ENCODE results near the gene TMEFF2.
"Not testable (repeated sequence)": the region's sequence is repeated elsewhere in the genome, so short reads cannot be mapped to it uniquely, and the experiment has no call there.

TMEFF2 gene

DNA sequence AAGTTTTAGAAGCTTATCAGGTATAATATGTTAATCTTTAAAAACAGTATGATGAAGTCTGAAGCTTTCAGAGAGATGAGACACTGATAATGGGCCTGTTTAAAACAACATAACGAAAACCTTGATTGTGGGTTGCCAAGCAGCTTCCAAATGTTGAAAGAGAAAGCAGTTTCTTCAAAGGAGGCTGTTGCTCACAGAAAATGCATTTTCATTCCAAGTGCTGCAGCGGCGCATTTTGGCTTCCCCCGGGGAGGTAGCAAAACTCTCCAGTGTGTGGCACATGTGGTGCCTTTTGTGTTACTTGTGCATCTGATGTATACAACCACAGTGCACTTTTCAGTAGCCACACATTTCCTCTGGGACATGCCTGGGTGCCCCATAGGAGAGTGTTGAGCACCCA lies 66.1 kb downstream of the TMEFF2 start:
- DNase-seq (ENCODE audit: low read depth in 3 of 3) = no peak

DNA sequence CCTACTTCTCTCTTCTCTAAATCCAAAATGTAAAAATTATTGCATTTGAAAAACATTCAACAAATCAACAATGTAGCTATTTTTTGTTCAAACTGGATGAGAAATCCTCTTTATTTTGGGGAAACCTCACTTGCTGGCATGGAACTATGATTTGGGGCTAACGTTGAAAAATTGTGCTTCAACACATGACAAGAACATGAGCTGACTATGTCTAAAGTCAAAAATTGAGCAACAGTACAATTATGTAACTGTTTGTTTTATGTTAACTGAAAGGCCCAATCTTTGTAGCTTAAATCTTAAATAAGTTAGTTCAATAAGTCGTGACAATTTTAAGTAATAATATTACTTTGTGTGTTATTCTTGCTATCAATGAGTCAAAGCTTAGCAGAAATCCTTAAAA lies 67.3 kb downstream of the TMEFF2 start:
- DNase-seq (ENCODE audit: low read depth in 3 of 3) = no peak

DNA sequence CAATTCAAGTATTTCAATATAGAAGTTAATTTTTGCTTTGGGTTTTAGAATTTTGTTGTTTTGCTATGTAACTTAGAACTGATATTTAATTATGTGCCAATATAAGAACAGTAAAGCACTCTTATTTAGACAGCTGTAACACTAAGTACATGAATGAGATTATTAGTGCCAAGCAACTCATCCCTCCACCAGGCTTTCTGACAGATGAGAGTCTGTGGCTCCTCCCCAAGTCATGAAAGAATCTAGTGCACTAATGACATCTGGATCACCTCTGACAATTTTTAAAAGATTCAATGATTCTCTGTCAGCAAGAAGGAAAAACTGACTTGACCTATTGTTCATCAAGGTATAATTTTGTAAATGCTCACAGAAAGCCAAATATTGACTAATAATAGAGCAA lies 67.8 kb downstream of the TMEFF2 start:
- no peak for DNase-seq (ENCODE audit: low read depth in 3 of 3)

DNA sequence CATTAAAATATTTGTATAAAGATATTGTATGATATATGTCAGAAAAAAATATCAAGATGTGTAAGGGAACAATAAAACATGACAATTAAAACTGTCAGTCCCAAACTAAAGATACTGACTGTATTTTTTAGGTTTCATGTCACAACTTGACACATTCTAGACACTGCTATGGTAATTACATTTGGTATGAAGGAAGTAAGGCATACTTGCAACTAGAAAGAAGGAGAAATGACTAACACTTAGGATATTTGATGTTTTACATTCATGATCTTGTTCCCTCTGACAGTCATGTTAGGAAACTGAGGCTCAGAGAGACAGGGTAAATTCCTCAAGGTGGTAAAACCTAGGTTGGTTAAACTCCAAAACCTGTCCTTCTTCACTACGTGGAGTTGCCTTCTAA lies 68.3 kb downstream of the TMEFF2 start:
- no peak for DNase-seq (ENCODE audit: low read depth in 3 of 3)

DNA sequence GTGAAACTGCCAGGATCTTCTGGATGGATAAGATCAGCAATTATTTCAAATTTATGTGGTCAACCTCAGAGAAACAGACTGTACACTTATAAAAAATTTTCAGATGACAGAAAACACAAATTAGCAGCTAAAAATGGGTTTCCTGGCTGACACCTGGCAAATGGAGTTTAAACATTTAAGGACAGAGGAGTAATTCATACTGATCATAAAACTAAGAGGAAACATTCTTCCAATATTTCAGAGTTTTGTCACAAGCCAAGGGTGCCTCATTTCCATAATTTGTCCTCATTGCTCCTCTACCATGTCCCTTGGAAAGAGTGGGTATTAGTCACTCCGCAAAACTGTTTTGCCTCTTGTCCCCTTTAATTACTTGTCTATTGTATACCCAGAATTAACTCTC lies 70.2 kb downstream of the TMEFF2 start:
- no peak for DNase-seq (ENCODE audit: low read depth in 3 of 3)

DNA sequence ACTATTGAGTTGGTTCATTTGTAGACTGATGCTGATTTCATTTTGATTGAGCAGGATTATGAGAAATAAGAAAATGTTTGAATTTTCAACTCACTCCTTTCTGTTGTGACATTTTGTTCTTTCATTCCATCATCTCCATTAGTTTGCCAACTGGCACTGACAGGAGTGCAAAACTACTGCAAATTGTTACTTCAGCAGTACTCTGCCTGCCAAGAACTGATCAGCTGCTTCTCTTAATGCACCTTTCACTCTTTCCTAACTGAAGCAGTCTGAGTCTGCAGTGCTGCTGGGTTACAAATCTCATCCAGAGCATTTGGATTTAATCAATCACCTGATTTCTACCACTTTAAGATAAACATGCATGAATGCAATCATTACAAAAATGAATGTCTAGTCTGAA lies 70.9 kb downstream of the TMEFF2 start:
- DNase-seq (ENCODE audit: low read depth in 3 of 3) = no peak

DNA sequence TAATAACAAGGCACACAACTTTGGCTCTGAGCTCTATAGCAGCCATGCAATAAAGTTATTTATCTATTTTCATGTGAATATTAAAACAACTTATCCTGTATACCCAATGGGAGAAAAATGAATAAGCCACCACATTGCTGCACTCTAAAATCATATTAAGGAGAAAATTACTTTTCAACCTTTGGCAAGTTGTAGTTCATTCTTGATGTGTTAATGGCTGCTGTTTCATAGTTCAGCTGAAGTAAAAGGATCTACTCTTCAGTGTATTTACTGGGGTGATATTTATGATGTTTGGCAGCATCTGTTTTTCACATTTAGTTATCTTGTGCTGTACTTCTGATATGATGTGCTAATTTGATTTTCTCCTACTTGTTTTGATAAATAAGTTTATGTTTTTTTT lies 71.8 kb downstream of the TMEFF2 start:
- no peak for DNase-seq (ENCODE audit: low read depth in 3 of 3)

DNA sequence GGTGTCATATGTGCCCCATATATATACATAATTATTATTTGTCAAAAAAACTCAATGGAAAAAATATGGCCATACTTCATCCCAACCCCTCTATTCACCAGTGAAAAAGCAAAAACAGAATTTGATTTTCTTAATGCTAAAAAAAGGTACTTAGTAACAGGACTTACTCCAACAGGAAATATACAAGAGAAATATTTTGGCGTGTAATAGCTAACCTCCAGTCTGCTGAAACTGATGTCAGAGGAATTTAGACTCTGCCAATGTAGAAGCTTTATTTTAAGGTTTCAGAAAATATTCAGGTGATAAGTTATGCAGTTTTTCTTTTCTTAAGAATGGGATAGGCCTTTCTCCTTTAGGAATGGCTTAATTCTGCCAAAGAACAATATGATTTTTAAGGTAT lies 72.6 kb downstream of the TMEFF2 start:
- DNase-seq (ENCODE audit: low read depth in 3 of 3) = no peak

DNA sequence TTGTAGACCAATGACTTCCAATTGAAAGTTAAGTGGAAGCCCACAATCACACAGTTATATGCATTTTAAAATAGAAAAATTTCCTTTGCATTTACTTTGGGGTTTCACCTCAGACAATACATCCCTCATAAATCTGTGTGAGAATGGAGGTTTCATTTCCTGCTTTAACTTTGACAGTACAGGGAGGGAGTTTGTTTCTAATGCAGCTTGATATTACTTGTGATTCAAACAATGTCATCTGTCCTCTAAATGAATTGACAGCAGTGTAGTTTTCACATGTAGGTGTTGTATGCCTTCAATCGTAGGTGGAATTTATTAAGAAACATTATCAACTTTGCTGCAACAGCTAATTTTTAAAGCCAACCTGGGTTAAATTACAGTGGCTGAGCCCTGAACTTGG lies 75.2 kb downstream of the TMEFF2 start:
- DNase-seq (ENCODE audit: low read depth in 3 of 3) = no peak

DNA sequence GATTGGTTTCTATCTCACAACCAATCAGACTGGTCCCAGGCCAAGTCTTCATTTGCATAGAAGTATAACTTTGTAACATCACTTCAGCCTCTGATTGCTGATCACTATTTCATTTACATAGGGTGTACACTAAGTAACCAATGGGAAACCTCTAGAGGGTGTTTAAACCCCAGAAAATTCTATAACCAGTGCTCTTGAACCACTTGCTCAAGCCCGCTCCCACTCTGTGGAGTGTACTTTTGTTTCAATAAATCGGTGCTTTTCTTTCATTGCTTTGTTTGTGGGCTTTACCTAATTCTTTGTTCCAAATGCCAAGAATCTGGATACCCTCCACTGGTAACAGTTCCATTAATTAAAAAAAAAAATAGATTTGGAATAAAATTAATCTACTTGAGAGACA lies 77.0 kb downstream of the TMEFF2 start:
- DNase-seq (ENCODE audit: low read depth in 3 of 3) = no peak

DNA sequence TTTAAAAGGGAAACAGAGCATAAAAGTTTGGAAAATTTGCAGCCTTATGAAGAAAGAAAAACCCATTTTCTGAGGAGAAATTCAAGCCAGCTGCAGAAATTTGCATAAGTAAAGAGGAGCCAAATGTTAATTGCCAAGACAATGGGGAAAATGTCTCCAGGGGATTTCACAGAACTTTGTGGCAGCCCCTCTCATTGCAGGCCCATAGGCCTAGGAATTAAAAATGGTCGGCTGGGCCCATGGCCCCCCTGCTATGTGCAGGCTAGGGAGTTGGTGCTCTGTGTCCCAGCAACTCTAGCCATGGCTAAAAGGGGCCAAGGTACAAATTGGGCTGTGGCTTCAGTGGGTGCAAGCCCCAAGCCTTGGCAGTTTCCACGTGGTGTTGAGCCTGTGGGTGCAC lies 83.2 kb downstream of the TMEFF2 start:
- DNase-seq (ENCODE audit: low read depth in 3 of 3) = not testable (repeated sequence)

DNA sequence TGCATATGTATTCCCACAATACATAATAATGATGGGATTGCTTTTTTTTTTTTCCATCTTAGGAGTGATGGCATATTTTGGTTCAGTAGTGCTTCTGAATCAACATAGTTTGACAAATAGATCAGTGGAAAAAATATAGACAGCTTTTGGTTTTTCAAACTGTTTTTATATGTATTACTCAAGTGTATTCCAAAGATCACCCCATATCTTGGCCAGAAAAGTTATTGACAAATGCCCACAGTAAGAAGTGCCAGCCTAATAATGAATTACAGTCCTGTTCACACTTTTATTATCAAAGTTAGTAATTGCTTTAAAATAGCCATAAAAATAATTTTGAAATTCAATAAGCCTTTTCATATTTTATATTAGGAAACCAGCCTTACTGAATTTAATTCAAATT lies 95.0 kb downstream of the TMEFF2 start:
- DNase-seq (ENCODE audit: low read depth in 3 of 3) = no peak

DNA sequence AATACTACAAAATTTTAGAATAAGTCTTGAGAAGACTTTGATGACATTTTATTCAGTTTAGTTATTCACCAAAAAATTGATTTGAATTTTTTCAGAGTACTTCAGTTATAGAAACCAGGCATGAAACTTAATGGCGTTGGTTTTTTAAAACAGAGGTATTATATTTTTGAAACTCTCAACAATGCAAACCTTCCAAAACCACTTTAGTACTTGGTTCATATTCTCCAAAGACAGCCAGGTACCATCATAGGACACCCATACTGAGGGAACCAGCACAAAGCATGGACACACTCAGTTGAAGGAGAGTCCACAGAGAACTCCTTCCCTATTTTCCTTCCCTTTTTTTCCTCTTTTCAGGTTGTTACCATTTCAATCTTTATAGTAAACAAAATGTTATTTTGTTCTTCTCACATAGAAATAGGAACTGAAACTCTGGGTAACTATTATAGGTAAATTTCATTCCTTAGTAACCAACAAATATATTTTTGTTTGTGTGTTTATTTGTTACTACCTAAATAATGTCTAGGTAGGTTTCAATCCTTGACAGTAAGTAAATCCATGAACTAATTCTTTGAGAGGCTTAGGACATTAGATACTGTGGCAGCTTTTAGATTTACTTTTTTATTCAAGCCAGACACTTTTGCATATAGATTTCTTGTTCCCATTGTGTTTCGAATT lies 95.8 kb downstream of the TMEFF2 start:
- DNase-seq (ENCODE audit: low read depth in 3 of 3) = no peak

DNA sequence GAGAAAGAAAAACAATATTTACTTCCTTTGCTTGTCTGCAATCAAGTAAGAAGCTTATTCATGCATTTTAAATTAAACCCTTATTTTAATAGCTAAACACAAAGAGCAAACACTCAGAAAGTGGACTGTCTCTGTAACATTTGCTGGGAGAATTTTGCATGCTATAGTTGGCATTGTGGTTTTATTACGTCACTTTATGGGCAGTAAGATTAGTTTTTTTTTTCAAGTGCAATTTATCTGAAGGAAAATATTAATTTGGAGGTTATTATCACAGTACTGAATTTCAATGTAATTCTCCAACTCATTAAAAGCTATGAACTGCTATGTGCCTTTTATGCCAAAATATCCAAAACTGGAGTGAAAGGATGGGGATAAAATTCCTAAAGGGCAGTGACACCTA lies 103.3 kb downstream of the TMEFF2 start:
- no peak for DNase-seq (ENCODE audit: low read depth in 3 of 3)

DNA sequence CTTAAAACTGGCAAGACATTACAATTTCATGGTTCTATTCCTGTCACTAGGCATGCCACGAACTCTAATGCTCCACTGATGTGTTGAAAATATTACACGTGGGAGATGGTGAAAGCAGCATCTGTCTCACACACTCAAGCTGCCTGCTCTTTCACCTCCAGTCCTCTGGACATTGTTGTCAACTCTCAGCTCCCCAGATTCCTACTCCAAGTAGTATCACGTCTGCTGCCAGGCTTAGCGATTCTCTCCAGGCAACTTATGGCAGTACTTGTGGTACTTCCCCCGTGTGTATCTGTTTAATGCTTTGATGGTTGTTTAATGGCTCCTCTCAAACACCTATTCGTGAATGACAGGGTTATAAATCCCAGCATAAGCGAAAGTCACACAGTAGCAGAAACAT lies 103.8 kb downstream of the TMEFF2 start:
- DNase-seq (ENCODE audit: low read depth in 3 of 3) = no peak

DNA sequence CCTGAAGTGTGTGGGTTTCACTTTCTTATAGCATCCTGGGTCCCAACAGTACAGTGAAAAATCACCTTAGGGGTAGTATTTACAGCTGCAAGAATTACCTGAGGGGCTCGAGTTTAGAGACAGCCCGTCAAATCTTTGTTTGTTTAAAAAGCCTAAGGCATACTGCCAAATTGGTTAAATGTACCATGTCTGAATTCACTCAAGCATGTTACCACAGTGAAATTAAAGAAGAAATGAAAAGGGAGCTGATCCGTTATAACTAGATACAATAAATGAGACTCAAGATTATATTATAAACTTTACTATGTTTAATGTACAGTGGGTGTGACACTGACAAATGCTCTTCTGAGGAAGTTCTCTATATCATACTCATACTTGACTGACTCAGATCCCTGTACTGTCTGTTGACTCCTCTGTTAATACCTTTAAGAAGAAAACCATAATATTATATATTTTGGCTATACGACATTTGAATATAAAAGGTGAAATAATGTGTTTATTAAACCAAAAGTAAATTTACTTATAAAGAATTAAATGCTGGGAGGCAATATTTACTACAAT lies 107.3 kb downstream of the TMEFF2 start:
- DNase-seq (ENCODE audit: low read depth in 3 of 3) = no peak

DNA sequence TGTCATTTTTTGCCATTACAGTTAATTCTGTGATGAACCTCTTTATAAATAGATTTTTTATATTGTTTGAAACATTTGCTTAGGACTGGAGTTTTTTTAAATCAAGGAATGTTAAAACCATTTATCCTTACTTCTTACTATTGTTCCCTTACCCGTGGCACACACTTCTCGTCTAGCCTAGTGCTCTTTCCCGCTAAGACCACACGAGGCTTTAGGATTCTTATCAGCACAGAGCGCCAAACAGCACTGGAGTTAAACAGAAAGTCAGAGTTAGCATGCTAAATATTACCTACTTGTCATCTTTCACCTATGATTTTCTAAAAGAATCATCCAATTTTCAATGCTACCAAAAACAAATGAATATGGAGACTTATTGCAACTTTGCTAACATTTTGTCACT lies 112.6 kb downstream of the TMEFF2 start:
- no peak for DNase-seq (ENCODE audit: low read depth in 3 of 3)

DNA sequence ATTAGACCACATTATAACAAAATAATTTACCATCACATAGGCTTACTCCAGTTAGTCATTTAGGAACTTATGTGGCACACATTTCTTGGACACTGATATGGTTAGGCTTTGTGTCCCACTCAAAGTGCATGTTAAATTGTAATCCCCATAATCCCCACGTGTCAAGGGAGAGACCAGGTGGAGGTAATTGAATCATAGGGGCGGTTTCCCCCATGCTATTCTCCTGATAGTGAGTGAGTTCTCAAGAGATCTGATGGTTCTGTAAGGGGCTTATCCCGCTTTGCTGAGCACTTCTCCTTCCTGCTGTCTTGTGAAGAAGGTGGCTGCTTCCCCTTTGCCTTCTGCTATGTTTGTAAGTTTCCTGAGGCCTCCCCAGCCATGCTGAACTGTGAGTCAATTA lies 114.6 kb downstream of the TMEFF2 start:
- not testable (repeated sequence) for DNase-seq (ENCODE audit: low read depth in 3 of 3)

DNA sequence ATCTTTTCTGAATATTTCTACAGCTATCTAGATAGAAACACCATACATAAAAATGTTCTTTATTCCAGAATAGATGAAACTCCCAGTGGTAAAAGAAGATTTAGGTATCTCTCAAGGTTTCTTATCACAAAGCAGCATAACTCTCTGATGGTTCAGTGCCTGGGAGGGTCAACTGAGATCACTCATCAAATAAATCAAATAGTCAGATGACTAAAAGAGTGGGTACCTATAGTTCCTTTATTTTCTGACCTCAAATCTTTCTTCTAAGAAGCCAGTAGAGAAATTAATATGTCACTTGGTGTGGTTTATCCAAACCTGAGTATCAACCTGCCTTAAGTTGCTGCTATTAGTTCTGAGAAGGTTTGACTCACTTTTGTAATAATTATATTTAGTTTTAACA lies 120.9 kb downstream of the TMEFF2 start:
- no peak for DNase-seq (ENCODE audit: low read depth in 3 of 3)

DNA sequence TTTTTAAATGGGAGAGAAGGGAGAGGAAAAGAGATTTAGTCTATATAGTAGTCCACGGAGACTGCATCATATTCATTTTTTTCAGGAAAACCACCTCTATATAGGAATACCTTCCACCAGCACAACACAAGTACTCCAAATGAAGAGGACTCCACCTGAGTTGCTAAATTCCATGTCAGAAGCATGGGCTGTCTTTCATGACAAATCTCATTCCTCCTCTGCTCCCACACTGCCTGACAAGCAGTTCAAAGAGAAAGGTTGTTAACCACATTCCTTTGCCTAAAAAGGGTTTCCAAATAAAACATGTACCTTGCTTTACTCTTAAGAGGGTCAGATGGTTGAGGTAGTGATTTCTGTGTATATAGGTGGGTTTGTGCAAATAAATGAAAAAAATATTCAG lies 122.0 kb downstream of the TMEFF2 start:
- DNase-seq (ENCODE audit: low read depth in 3 of 3) = no peak

DNA sequence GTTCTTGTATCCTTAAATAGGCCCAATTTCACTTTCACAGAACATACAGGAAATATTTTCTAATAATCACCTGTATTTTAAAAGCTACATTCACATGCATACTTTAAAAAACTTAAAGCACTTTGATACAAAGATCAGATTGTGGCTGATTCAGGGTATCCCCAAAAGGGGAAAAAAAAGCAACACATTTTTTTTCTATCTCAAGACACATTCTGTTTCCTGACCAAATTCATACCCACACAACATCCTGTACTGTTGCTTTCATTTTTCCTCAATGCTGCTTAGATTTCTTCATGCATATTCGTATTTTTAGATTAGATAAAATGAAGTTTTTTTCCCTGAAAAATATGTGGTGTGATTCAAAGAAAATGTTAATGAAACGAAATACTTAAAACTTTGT lies 122.5 kb downstream of the TMEFF2 start:
- DNase-seq (ENCODE audit: low read depth in 3 of 3) = no peak

DNA sequence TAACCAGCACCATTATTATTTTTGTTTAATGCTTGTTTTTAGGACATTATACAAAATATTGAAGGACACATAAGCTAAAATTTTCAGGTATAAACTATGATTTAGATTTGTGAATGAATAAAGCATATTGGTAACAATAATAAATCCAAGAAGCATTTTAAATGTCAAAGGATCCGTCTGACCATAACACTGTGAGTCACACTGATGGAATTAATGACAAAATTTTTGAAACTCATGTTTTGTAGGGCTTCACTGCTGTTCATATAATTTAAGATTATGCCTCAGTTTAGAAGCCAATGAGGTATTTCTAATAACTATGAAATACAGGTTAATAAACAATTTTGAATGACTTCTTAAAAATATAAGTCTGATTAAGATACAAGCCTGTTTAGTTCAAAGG lies 124.6 kb downstream of the TMEFF2 start:
- no peak for DNase-seq (ENCODE audit: low read depth in 3 of 3)

DNA sequence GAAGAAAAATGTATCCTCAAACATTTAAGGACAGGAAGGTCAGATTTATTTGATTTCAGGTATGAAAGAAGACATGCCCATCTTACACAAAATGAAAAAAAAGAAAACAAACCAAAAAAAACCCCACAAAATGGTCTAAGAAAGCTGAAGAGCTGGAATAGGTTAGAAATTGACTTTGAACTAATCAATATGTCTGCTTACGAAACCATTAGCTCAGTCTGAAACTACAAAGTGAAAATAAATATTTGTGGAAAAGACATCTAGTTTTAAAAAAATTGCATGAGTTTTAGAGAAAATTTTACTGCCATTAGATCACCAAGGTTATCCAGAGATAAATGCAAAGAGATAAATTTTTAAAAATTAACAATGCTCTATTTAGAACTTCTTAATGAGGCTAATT lies 125.3 kb downstream of the TMEFF2 start:
- no peak for DNase-seq (ENCODE audit: low read depth in 3 of 3)

DNA sequence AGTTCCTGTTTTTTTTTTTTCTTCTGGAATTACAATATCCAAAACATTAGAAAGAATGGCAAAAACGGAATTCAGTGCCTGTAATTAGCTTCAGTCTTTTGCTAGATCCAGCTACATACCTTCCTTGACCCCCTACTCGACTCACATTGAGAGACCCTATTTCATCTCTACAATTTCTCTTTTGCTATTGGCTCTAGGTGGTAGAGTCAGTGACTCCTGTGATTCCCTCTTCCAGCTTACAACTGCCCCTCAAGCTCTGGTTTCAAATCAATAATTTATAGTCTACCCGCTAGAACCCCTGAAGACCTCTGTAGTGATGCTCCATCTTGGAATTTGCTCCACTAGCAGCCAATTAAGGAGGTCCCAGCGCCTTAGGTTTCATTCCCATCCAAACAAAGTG lies 125.8 kb downstream of the TMEFF2 start:
- DNase-seq (ENCODE audit: low read depth in 3 of 3) = no peak
